MM.1S (cell line): ENCODE data around the gene PAX8.
A peak's percentile ranks its signal among the peaks of the same experiment; 100 is the strongest.

ENCODE experiments used
- DNase-seq: peaks from one replicate; pipeline ENCODE4 v3.0.0-alpha.2; 2015
- H2AFZ ChIP-seq: fragments of 300-600 bp; sonication (generic); 2 replicates; pipeline ENCODE4 v1.6.0; 2016; ENCODE audit warnings: antibody characterized with exemption, low read length
- H3F3A ChIP-seq: fragments of 300-600 bp; sonication (generic); 2 replicates; pipeline ENCODE4 v1.6.1; 2016; ENCODE audit warnings: mild to moderate bottlenecking, antibody characterized with exemption, low read length, moderate library complexity, mixed read lengths; ENCODE audit not compliant: insufficient read depth
- H3K27ac ChIP-seq: fragments of 300-600 bp; sonication (generic); 2 replicates; pipeline ENCODE4 v1.5.1; 2016; ENCODE audit warnings: mild to moderate bottlenecking, low read length
- H3K27me3 ChIP-seq: fragments of 300-600 bp; sonication (generic); replicated peaks from 2 replicates; pipeline ENCODE4 v1.6.0; 2016; ENCODE audit warnings: low read length; ENCODE audit not compliant: insufficient read depth
- H3K36me3 ChIP-seq: fragments of 300-600 bp; sonication (generic); replicated peaks from 2 replicates; pipeline ENCODE4 v1.6.1; 2016; ENCODE audit warnings: mild to moderate bottlenecking, low read length, mixed read lengths; ENCODE audit not compliant: insufficient read depth
- H3K4me1 ChIP-seq: fragments of 300-600 bp; sonication (generic); 2 replicates; pipeline ENCODE4 v1.6.1; 2016; ENCODE audit warnings: low read length, mixed read lengths
- H3K4me2 ChIP-seq: fragments of 300-600 bp; sonication (generic); 2 replicates; pipeline ENCODE4 v1.6.0; 2016; ENCODE audit warnings: low read depth, low read length
- H3K4me3 ChIP-seq: fragments of 300-600 bp; sonication (generic); 2 replicates; pipeline ENCODE4 v1.5.1; 2016; ENCODE audit warnings: low read length, mixed read lengths
- H3K79me2 ChIP-seq: fragments of 300-600 bp; sonication (generic); 2 replicates; pipeline ENCODE4 v1.6.1; 2016; ENCODE audit warnings: mixed run types, low read length, mixed read lengths
- H3K9ac ChIP-seq: fragments of 300-600 bp; sonication (generic); 2 replicates; pipeline ENCODE4 v1.6.1; 2016; ENCODE audit warnings: low read length, mixed read lengths
- H3K9me2 ChIP-seq: fragments of 300-600 bp; sonication (generic); replicated peaks from 2 replicates; pipeline ENCODE4 v1.6.1; 2016; ENCODE audit warnings: mild to moderate bottlenecking, low read length, mixed read lengths; ENCODE audit not compliant: insufficient read depth
- H3K9me3 ChIP-seq: fragments of 300-600 bp; sonication (generic); replicated peaks from 2 replicates; pipeline ENCODE4 v1.6.1; 2016; ENCODE audit warnings: mild to moderate bottlenecking, low read length, mixed read lengths; ENCODE audit not compliant: insufficient read depth
- H4K20me1 ChIP-seq: fragments of 300-600 bp; sonication (generic); 2 replicates; pipeline ENCODE4 v1.6.1; 2016; ENCODE audit warnings: mild to moderate bottlenecking, low read length, moderate library complexity, mixed read lengths; ENCODE audit not compliant: insufficient read depth
- CTCF ChIP-seq: fragments of 300-600 bp; sonication (generic); IDR thresholded peaks from 2 replicates; pipeline ENCODE4 v1.5.1; 2016; ENCODE audit warnings: antibody characterized with exemption, low read length, mixed read lengths
- EZH2 ChIP-seq: fragments of 300-600 bp; sonication (generic); optimal IDR thresholded peaks from 2 replicates; pipeline ENCODE3; 2017; ENCODE audit warnings: low read depth, mild to moderate bottlenecking, antibody characterized with exemption, low read length, mixed read lengths
- EZH2phosphoT487 ChIP-seq: fragments of 300-600 bp; sonication (generic); IDR thresholded peaks from 2 replicates; pipeline ENCODE4 v1.6.1; 2018; ENCODE audit warnings: antibody characterized with exemption, low read length

PAX8 gene

GRCh38 chr2:113251118-113251517 is 27.6 kb downstream of the PAX8 start:
- Histone ChIP-seq H3K9me2 (no peaks in the 10 kb centered on the region), H3K9me3 (no peaks in the 10 kb centered on the region), H3K36me3 (no peaks in the 10 kb centered on the region), H3K9ac (no peak overlapping the region), H3K27me3 (no peaks in the 10 kb centered on the region), H3K4me2 (no peak overlapping the region), H3K27ac (no peak overlapping the region), H3K4me1 (no peaks in the 10 kb centered on the region), H2AFZ (no peak overlapping the region), H4K20me1 (no peaks in the 10 kb centered on the region), H3K79me2 (no peaks in the 10 kb centered on the region), H3F3A (no peaks in the 10 kb centered on the region), H3K4me3 (no peak overlapping the region)
- TF ChIP-seq CTCF: no peak
- TF ChIP-seq EZH2phosphoT487: no peak
- no peak for TF ChIP-seq EZH2
- no peak for DNase-seq

GRCh38 chr2:113248997-113249770 is 29.5 kb downstream of the PAX8 start:
- peak; percentile 57 for DNase-seq
- Histone ChIP-seq H3K79me2 (no peaks in the 10 kb centered on the region), H3K9ac (no peak overlapping the region), H3K9me2 (no peaks in the 10 kb centered on the region), H3K36me3 (no peaks in the 10 kb centered on the region), H3F3A (no peaks in the 10 kb centered on the region), H3K4me3 (no peak overlapping the region), H3K27me3 (no peaks in the 10 kb centered on the region), H2AFZ (peak overlapping the region; percentile 64), H3K4me1 (no peaks in the 10 kb centered on the region), H3K9me3 (no peaks in the 10 kb centered on the region), H3K4me2 (no peak overlapping the region; the same call in 1 of the 2 replicates), H3K27ac (no peak overlapping the region), H4K20me1 (no peaks in the 10 kb centered on the region)
- TF ChIP-seq EZH2: no peak
- TF ChIP-seq CTCF: peak; percentile 95
- no peak for TF ChIP-seq EZH2phosphoT487

- H3K27ac ChIP-seq: no peak overlapping the region
- H3K4me2 ChIP-seq: no peak overlapping the region
- no peaks in the 10 kb centered on the region for H3F3A ChIP-seq
- H4K20me1 ChIP-seq: no peaks in the 10 kb centered on the region
- H2AFZ ChIP-seq: no peak overlapping the region
- no peaks in the 10 kb centered on the region for H3K79me2 ChIP-seq
- TF ChIP-seq EZH2: no peak
- no peak for TF ChIP-seq EZH2phosphoT487
- TF ChIP-seq CTCF: no peak
- H3K9me2 ChIP-seq: no peaks in the 10 kb centered on the region
- no peaks in the 10 kb centered on the region for H3K4me1 ChIP-seq
- no peaks in the 10 kb centered on the region for H3K36me3 ChIP-seq
- no peak overlapping the region for H3K4me3 ChIP-seq
- H3K9ac ChIP-seq: no peak overlapping the region
- no peaks in the 10 kb centered on the region for H3K9me3 ChIP-seq
- H3K27me3 ChIP-seq: no peaks in the 10 kb centered on the region
- DNase-seq: no peak
Observed at GRCh38 chr2:113246606-113247005, 32.1 kb downstream of the PAX8 start.
